GM21737 (cell line): ENCODE results near the gene RCOR2.

Experiments
- ATAC-seq: cut with Tn5 transposase; IDR thresholded peaks from one replicate; pipeline ENCODE4 v1.9.1; 2021; ENCODE audit warnings: mild to moderate bottlenecking, moderate library complexity; ENCODE audit not compliant: unreplicated experiment

The RCOR2 gene

GRCh38 chr11:63929616-63930015 is 12.7 kb upstream of the RCOR2 start:
- no peak for ATAC-seq

- no peak for ATAC-seq
These were observed 6.4 kb upstream of the RCOR2 start for GRCh38 chr11:63923319-63923718.

DNA sequence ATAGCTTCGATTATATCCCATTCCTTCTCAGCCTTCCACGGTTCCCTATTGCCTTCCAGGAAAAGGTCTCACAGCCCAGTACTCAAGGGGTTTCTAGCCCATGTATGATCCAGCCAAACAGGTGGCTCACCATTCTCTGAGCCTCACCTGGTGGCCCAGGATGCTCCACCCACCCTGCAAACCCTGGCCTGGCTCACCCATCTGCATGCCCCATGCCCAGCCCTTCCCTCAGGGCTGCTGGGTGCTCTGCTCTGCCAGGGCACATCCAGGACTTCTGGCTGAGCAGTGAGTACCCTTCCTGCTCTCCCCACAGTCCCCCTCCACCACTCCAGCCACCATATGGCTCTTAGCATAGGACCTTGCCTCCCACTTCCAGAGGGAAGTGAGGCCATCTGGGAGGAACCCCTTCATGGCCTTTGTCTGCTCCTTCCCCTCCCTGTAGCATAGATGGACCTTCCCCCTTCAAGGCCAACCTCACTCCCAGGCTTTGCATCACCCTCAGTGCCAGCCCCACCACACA is 5.8 kb upstream of the RCOR2 start:
- no peak for ATAC-seq

- ATAC-seq, result no peak
These were observed 4.0 kb upstream of the RCOR2 start for GRCh38 chr11:63920939-63921417.

GRCh38 chr11:63920126-63920938 is 3.4 kb upstream of the RCOR2 start:
- no peak for ATAC-seq

DNA sequence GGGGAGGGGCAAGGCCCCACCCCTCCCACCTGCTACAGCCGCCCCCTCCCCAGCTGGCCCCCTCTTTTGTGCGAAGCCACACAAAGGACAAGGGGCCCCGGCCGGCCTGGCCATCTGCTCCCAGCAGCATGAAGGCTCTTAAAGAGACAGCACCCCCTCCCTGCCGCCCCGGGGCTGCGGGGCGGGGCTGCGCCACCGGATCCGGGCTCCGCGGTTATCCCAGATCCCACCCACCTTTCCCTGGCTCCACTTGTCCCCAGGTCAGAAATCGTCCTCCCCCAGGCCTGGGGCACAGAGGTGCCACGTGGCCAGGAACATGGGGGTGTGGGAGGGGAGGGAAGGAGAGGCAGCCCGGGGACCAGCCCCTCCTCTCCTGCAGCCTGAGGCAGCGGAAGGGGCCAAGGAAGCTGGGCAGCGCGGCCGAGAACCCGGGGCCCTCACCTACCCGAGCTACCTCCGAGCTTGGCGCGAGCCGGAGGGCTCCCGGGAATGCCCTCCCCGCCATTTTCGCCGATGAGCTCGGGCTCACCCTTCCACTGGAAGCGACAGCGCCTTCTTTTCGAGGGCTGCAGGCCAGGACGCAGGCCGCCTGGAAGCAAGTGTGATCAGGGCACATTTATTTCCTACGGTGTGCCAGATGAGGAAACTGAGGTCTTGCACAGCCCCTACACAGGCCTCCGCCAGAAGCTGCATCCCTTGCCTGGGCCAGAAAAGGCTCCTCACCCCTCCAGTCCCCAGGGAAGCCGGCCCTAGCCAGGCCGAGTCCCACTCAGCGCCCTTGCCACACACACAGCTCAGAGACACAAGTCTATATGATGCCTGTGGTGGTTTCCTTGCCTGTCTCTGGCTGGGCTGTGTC is 2.5 kb upstream of the RCOR2 start:
- no peak for ATAC-seq

DNA sequence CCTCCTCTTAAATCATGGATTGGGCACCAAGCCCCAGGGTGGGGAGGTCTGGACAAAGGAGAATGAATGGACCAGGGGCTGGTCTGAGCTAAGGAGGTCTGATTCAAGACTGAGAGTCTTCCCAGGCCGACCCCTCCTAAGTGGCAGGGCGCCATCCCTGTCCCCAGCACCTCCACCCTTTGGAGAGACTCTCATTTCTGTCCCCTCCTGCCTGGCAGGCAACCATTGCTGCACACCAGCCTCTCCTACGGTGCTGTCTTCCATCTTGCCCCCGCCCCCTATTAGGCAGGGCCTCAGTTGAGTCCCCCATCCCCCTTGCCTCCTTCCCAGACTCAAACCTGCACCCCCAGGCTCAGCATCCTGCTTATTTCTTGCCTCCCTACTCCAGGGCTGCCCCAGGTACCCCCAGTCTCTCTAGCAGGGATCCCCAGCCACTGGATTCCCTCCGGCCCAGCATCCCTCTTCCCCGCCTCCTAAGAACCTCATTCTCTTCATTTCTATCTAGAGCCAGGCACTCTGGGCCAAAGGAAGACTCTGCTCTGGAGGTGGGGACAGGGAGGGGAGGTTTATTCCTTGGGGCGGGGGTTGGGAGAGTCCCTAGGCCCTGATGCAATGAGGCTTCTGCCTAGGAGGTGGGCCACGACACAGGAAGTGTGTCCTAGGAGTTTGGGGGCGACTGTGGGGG is 1.7 kb upstream of the RCOR2 start:
- no peak for ATAC-seq

GRCh38 chr11:63917692-63918506 is 935 bp upstream of the RCOR2 start:
- ATAC-seq, result no peak

GRCh38 chr11:63915961-63916836 is 765 bp downstream of the RCOR2 start:
- no peak for ATAC-seq

GRCh38 chr11:63914896-63915691 is 1.9 kb downstream of the RCOR2 start:
- ATAC-seq, result no peak

GRCh38 chr11:63913866-63914830 is 2.8 kb downstream of the RCOR2 start:
- ATAC-seq, result no peak

- no peak for ATAC-seq
These were observed 4.3 kb downstream of the RCOR2 start for GRCh38 chr11:63912678-63913077.

GRCh38 chr11:63911876-63912275 is 5.1 kb downstream of the RCOR2 start:
- ATAC-seq, result no peak

GRCh38 chr11:63911440-63911839 is 5.5 kb downstream of the RCOR2 start:
- ATAC-seq, result no peak

DNA sequence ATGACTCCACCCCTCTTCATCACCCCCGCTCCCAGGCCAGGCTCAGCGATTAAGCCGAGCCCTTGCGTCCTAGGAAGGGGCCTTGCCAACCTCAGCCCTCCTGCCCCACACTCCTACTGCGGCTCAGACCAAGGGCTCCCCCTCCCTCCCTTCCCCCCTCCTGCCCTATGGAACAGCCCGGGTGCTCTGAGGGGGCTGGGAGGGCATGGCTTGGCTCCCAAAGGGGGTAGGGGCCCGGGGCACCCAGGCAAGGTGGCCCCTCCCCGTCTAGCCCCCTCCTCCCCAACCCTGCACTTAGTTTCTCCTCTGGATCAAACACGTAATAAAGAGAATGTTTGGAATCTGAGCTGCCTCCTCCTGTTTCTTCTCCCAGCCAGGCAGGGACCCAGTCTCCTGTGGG is 6.3 kb downstream of the RCOR2 start:
- ATAC-seq, result no peak

- no peak for ATAC-seq
These were observed 7.1 kb downstream of the RCOR2 start for GRCh38 chr11:63909591-63910506.
